HL-60 (cell line): ENCODE results near the gene CHN2.
A peak's percentile ranks its signal among the peaks of the same experiment; 100 is the strongest.

Experiments
- DNase-seq, 2 experiments: peaks; one replicate each; pipeline ENCODE4 v3.0.0-alpha.2; 2010 to 2020; ENCODE audit warnings: low read depth in 1 of 2, low spot score in 1 of 2
- H3K27ac ChIP-seq: fragments of 250-450 bp; sonication (Bioruptor Pico); replicated peaks from 2 replicates; pipeline ENCODE4 v1.5.1; 2020; ENCODE audit warnings: mild to moderate bottlenecking, moderate library complexity
- H3K27me3 ChIP-seq: fragments of 250-450 bp; sonication (Bioruptor Pico); 2 replicates; pipeline ENCODE4 v1.5.1; 2021; ENCODE audit warnings: mild to moderate bottlenecking, moderate library complexity; ENCODE audit not compliant: insufficient read depth, poor library complexity, severe bottlenecking
- H3K4me3 ChIP-seq: replicated peaks from 2 replicates; pipeline ENCODE4 v1.5.1; 2011; ENCODE audit warnings: mild to moderate bottlenecking, control low read depth, low read length; ENCODE audit not compliant: insufficient read depth
- CTCF ChIP-seq: IDR thresholded peaks from one replicate; pipeline ENCODE4 v1.5.1; 2011; ENCODE audit warnings: low read length, control low read depth, inconsistent platforms; ENCODE audit not compliant: insufficient read depth
- GABPA ChIP-seq: IDR thresholded peaks from 2 replicates; pipeline ENCODE4 v1.6.1; 2012; ENCODE audit warnings: low read depth
- POLR2AphosphoS5 ChIP-seq: IDR thresholded peaks from 2 replicates; pipeline ENCODE4 v1.6.1; 2012; ENCODE audit warnings: low read depth
- REST ChIP-seq: IDR thresholded peaks from 2 replicates; pipeline ENCODE4 v1.6.1; 2012; ENCODE audit warnings: low read depth; ENCODE audit not compliant: insufficient replicate concordance
- SPI1 ChIP-seq: IDR thresholded peaks from 2 replicates; pipeline ENCODE4 v1.6.1; 2012; ENCODE audit warnings: low read depth, mild to moderate bottlenecking, borderline replicate concordance

The CHN2 gene

DNA sequence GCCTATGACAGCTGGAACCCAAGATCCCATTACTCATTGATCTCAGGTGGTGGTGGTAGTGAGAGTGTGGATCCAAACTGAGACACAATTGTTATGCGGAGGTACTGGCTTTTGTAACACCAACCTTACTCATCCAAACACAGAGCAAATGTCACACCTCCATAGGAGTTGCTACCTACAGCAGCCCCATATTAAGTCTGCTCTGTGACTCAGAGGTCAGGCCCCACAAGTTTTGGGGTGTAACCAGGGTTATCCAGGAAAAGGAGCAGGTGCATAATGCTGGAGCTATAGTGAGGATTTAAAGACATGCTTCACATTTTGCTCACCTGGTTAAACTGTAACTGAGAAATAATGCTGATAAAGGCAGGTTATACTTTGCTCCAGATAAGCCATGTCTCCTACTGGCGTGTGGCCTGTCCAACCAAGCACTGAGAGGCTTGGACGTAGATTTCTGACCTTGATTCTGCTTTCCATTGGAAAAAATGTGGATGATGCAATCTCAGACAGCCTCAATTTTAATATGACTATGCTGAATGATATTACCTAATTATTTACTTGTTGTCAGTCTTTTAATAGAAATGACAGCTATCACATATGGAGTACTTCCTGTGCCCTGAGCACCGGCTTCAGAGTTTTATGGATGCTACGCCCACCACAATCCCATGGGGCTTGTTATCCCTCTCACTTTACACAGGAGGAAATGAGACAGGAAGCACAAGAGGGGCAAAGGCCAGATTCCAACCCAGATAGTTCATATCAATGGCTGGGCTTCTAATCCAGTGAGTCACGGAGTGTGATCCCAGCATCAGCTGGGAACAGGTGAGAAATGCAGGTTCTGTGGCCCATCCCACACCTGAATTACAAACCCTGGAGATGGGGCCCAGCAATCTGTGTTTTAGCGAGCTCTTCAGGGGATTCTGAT is 181.3 kb downstream of the CHN2 start:
- TF ChIP-seq CTCF = no peak
- TF ChIP-seq SPI1 = no peak
- TF ChIP-seq REST = no peak
- TF ChIP-seq POLR2AphosphoS5 = no peak
- TF ChIP-seq GABPA = no peak
- no peak overlapping the region for H3K4me3 ChIP-seq
- no peaks in the 10 kb centered on the region for H3K27me3 ChIP-seq
- no peak for DNase-seq
- H3K27ac ChIP-seq = no peak overlapping the region

DNA sequence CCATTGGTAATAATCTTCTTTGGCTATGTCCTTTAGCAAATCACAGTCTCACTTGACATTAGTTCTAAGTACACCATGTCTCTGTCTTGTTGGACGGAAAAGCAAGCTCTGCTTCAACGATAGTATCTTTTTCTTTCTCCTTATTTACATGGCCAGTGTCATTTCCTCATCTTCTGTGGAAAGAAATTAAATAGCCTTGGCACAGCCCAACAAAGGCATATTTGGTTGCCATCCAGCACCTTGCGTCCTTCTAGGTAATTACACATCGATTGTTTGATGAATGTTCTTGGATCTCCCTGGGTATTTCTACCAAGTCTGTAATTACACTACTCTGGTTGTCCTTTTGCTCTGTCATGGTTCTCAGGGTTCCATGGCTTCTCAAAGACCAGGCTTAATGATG is 183.1 kb downstream of the CHN2 start:
- TF ChIP-seq POLR2AphosphoS5 = no peak
- no peak overlapping the region for H3K4me3 ChIP-seq
- H3K27ac ChIP-seq = no peak overlapping the region
- no peaks in the 10 kb centered on the region for H3K27me3 ChIP-seq
- DNase-seq = no peak

DNA sequence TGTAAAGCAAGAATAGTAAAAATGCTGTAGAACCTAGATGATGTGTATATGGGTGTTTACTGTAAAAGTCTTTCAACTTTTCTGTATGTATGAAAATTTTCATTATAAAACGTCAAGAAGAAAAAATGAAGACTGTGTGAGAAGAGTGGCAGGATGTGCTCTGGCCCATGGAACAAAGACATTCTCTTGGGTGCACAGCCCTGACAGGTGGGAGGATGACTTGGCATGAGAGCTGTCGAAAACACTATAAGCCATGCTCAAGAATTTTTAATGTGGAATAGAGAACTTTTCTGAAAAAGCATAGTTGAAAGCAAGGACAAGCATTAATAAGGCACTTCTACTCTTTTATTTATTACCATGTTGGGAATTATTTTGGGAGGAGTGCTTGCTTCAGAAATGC is 185.0 kb downstream of the CHN2 start:
- no peak for DNase-seq
- no peak for TF ChIP-seq SPI1
- TF ChIP-seq POLR2AphosphoS5 = no peak
- no peak for TF ChIP-seq REST
- no peak for TF ChIP-seq CTCF
- no peak for TF ChIP-seq GABPA
- H3K27ac ChIP-seq = no peak overlapping the region
- H3K4me3 ChIP-seq = no peak overlapping the region
- H3K27me3 ChIP-seq = no peaks in the 10 kb centered on the region

- DNase-seq = peak in 1 of 2 experiments; percentile 9
- TF ChIP-seq CTCF (no peak), POLR2AphosphoS5 (no peak), SPI1 (no peak), GABPA (no peak), REST (no peak)
These were observed 186.9 kb downstream of the CHN2 start for GRCh38 chr7:29381206-29382094.

More at GRCh38 chr7:29381206-29382094, 186.9 kb downstream of the CHN2 start:
- Histone ChIP-seq H3K27ac (no peak overlapping the region), H3K4me3 (no peak overlapping the region), H3K27me3 (no peaks in the 10 kb centered on the region)
